Caco-2 (cell line): ENCODE results near the gene MIF4GD. TPM values are rescaled to one million over a fixed set of nuclear protein-coding genes. Genes with fewer than 3 reads are reported as not detected.

Source experiments
- BruUV-seq: library from RNA; stranded (reverse); fragments of 400-500 nt; replicated peaks from 2 replicates; lab custom pipeline; 2021; lab: Mats Ljungman, UMichigan
- CTCF ChIA-PET: fragments of 300-600 bp; sonication (Branson Sonifier 250); formaldehyde crosslinking; loops from one replicate; lab custom pipeline; 2022; ENCODE audit warnings: antibody characterized with exemption; lab: Charles Lee
- POLR2A ChIA-PET: fragments of 300-600 bp; sonication (Branson Sonifier 250); formaldehyde crosslinking; loops from one replicate; lab custom pipeline; 2022; ENCODE audit warnings: antibody characterized with exemption; lab: Charles Lee
- DNase-seq, 2 experiments: peaks; one replicate each; pipeline versions ENCODE4 v3.0.0 to v3.0.0-alpha.2; 2020 to 2022
- H3K27me3 ChIP-seq: replicated peaks from 2 replicates; pipeline ENCODE4 v1.6.0; 2011; ENCODE audit warnings: low read length; ENCODE audit not compliant: control insufficient read depth, insufficient read depth
- H3K36me3 ChIP-seq: 2 replicates; pipeline ENCODE4 v1.5.1; 2011; ENCODE audit warnings: low read length; ENCODE audit not compliant: control insufficient read depth, insufficient read depth
- H3K4me1 ChIP-seq: fragments of 250-450 bp; sonication (Bioruptor Pico); 2 replicates; pipeline ENCODE4 v1.5.1; 2020; ENCODE audit warnings: mild to moderate bottlenecking
- H3K4me3 ChIP-seq: 2 replicates; pipeline ENCODE4 v1.5.1; 2011; ENCODE audit warnings: low read depth, mild to moderate bottlenecking, control low read depth, low read length
- H3K9me3 ChIP-seq: fragments of 250-450 bp; sonication (Bioruptor Pico); 2 replicates; pipeline ENCODE4 v1.5.1; 2020; ENCODE audit warnings: mild to moderate bottlenecking, moderate library complexity
- H3K27ac Mint-ChIP-seq: one replicate; pipeline ENCODE4 v1.8.0; 2022; ENCODE audit warnings: mixed read lengths; ENCODE audit not compliant: unreplicated experiment
- H3K27me3 Mint-ChIP-seq: one replicate; pipeline ENCODE4 v1.8.0; 2022; ENCODE audit warnings: mixed read lengths; ENCODE audit not compliant: insufficient read depth, unreplicated experiment
- H3K36me3 Mint-ChIP-seq: one replicate; pipeline ENCODE4 v1.8.0; 2022; ENCODE audit warnings: mild to moderate bottlenecking, mixed read lengths; ENCODE audit not compliant: insufficient read depth, unreplicated experiment
- H3K4me1 Mint-ChIP-seq: one replicate; pipeline ENCODE4 v1.8.0; 2022; ENCODE audit warnings: low read depth, mixed read lengths; ENCODE audit not compliant: unreplicated experiment
- H3K4me3 Mint-ChIP-seq: one replicate; pipeline ENCODE4 v1.8.0; 2022; ENCODE audit warnings: mild to moderate bottlenecking, moderate library complexity, mixed read lengths; ENCODE audit not compliant: unreplicated experiment
- H3K9me3 Mint-ChIP-seq: one replicate; pipeline ENCODE4 v1.8.0; 2022; ENCODE audit warnings: mixed read lengths; ENCODE audit not compliant: unreplicated experiment
- intact Hi-C: fragments of 100-400 bp; cut with micrococcal nuclease; formaldehyde crosslinking; loops from one replicate; pipeline ENCODE4 v1.10.0; 2022; ENCODE audit not compliant: unreplicated experiment
- total RNA-seq: library from RNA; stranded (reverse); gene quantifications from 2 replicates; pipeline ENCODE4 v1.2.3, GENCODE V29; 2022
- TF ChIP-seq, protein P1 (sequence below), 2 experiments: fragments of 200-600 bp in 1 of 2; IDR thresholded peaks; 1 replicate in 1 of 2; 2 replicates in 1 of 2; pipeline versions ENCODE4 v1.5.1 to v1.8.0; 2011 to 2022; ENCODE audit warnings: antibody characterized with exemption in 1 of 2, control low read depth in 1 of 2, inconsistent platforms in 1 of 2, low read depth in 1 of 2, low read length in 1 of 2, mild to moderate bottlenecking in 1 of 2, moderate library complexity in 1 of 2; ENCODE audit not compliant: insufficient read depth in 1 of 2, severe bottlenecking in 1 of 2, unreplicated experiment in 1 of 2

MIF4GD gene
- total RNA-seq, 1 experiment from 2014 or later: 27.3 TPM

DNA sequence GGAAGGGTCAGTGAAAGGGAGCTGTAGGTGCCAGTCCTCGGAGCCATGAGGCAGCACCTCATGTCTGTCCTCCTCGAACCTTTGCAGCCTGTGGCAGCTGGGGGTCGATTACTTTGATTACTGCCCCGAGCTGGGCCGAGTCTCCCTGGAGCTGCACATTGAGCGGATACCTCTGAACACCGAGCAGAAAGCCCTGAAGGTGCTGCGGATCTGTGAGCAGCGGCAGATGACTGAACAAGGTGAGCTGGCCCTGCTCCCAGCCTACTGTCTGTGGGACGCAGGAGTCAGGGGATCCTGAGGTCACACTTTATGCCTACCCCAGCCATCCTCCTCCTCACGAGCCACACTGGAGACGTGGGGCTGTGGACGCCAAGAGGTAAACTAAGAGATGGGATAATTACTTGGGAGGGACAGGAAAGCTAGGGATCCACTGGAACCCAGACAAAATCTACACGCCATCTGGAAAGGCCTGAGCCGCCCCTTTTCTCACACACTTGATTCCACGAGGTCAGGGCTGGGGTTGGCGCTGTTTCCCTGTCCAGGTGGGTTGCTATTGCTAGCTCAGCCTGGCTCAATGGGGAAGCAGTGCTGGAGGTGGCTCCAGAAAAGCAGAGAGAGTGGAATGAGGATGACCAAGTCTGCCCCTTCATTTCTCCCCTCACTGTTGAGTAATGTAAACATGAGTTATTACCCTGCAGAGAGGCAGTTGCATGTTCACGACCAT is 39.1 kb downstream of the MIF4GD start:
- Histone ChIP-seq H3K27me3 (no peaks in the 10 kb centered on the region), H3K36me3 (peaks cover 5% of the 10 kb centered on the region), H3K9me3 (no peaks in the 10 kb centered on the region), H3K4me1 (no peaks in the 10 kb centered on the region), H3K4me3 (no peak overlapping the region)
- Mint-ChIP-seq H3K27ac (no peak overlapping the region), H3K4me3 (no peak overlapping the region), H3K9me3 (no peaks in the 10 kb centered on the region), H3K4me1 (no peaks in the 10 kb centered on the region), H3K36me3 (peaks cover 88% of the 10 kb centered on the region), H3K27me3 (no peaks in the 10 kb centered on the region)
- POLR2A ChIA-PET: no interaction called here
- CTCF ChIA-PET: no interaction called here
- TF ChIP-seq, protein P1, sequence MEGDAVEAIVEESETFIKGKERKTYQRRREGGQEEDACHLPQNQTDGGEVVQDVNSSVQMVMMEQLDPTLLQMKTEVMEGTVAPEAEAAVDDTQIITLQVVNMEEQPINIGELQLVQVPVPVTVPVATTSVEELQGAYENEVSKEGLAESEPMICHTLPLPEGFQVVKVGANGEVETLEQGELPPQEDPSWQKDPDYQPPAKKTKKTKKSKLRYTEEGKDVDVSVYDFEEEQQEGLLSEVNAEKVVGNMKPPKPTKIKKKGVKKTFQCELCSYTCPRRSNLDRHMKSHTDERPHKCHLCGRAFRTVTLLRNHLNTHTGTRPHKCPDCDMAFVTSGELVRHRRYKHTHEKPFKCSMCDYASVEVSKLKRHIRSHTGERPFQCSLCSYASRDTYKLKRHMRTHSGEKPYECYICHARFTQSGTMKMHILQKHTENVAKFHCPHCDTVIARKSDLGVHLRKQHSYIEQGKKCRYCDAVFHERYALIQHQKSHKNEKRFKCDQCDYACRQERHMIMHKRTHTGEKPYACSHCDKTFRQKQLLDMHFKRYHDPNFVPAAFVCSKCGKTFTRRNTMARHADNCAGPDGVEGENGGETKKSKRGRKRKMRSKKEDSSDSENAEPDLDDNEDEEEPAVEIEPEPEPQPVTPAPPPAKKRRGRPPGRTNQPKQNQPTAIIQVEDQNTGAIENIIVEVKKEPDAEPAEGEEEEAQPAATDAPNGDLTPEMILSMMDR (IDR thresholded peaks at IDR 0.05; ENCODE audit: insufficient read depth in 1 of 2, low read depth in 1 of 2, low read length in 1 of 2, severe bottlenecking in 1 of 2, unreplicated experiment in 1 of 2): no peak
- no TSS peak for BruUV-seq
- intact Hi-C loops: no loop called here
- DNase-seq: no peak

DNA sequence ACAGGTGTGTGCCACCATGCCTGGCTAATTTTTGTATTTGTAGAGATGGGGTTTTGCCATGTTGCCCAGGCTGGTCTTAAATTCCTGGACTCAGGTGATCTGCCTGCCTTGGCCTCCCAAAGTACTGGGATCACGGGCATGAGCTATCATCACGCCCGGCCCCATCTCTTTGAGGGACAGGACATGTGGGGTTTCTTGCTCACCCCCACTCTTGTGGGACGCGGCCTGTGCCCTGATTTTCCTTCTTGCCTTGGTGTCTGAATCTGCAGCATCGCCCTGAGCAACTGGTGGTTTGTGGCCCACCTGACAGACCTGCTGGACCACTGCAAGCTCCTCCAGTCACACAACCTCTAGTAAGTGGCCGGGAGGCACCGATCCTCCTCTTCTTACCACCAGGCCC is 40.0 kb downstream of the MIF4GD start:
- no peak overlapping the region for H3K4me3 Mint-ChIP-seq
- TF ChIP-seq, protein P1 (IDR thresholded peaks at IDR 0.05; ENCODE audit: insufficient read depth in 1 of 2, low read depth in 1 of 2, low read length in 1 of 2, severe bottlenecking in 1 of 2, unreplicated experiment in 1 of 2): no peak
- peaks cover 80% of the 10 kb centered on the region for H3K36me3 Mint-ChIP-seq
- no TSS peak for BruUV-seq
- H3K4me3 ChIP-seq: no peak overlapping the region
- H3K27me3 Mint-ChIP-seq: no peaks in the 10 kb centered on the region
- no peaks in the 10 kb centered on the region for H3K9me3 ChIP-seq
- POLR2A ChIA-PET: no interaction called here
- H3K27me3 ChIP-seq: no peaks in the 10 kb centered on the region
- CTCF ChIA-PET: no interaction called here
- no peak overlapping the region for H3K27ac Mint-ChIP-seq
- DNase-seq: no peak
- no peaks in the 10 kb centered on the region for H3K9me3 Mint-ChIP-seq
- H3K4me1 Mint-ChIP-seq: no peaks in the 10 kb centered on the region
- H3K36me3 ChIP-seq: peaks cover 5% of the 10 kb centered on the region
- intact Hi-C loops: no loop called here
- H3K4me1 ChIP-seq: no peaks in the 10 kb centered on the region

DNA sequence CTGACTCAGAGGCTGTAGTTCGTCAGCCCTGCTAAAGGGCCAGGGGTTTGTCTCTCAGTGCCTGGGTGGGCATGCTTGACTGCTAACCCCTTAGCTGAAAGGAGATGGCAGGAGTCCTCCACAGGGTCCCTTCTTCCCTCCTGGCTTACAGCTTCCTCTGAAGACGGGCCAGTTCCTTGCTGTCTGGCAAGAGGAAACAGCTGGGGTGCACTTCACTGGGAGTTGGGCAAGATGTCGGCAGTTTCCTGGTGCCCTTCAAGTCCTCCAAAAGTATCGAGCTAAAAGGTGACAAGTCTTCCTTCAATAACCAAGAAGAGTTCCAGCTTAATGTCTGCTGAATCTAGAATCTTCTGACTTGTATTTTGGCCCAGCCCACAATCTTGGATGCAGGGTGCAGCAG is 42.2 kb downstream of the MIF4GD start:
- BruUV-seq: no TSS peak
- H3K9me3 Mint-ChIP-seq: no peaks in the 10 kb centered on the region
- H3K4me3 Mint-ChIP-seq: no peak overlapping the region
- Histone ChIP-seq H3K4me3 (no peak overlapping the region), H3K27me3 (no peaks in the 10 kb centered on the region), H3K36me3 (peaks cover 5% of the 10 kb centered on the region), H3K9me3 (no peaks in the 10 kb centered on the region), H3K4me1 (no peaks in the 10 kb centered on the region)
- no peak overlapping the region for H3K27ac Mint-ChIP-seq
- H3K4me1 Mint-ChIP-seq: no peaks in the 10 kb centered on the region
- intact Hi-C loops: no loop called here
- no peak for DNase-seq
- ChIA-PET POLR2A (interaction anchor here (0.6 kb wide), 1 partner anchor 32 kb away, joined by 3 read pairs; the partner anchor contains the start of gene GGA3), CTCF (interaction anchor here (0.5 to 1.3 kb wide), 2 partner anchors 17 to 115 kb away, joined by 4 to 5 read pairs; no protein-coding TSS in a partner anchor)
- TF ChIP-seq, protein P1 (IDR thresholded peaks at IDR 0.05; ENCODE audit: insufficient read depth in 1 of 2, low read depth in 1 of 2, low read length in 1 of 2, severe bottlenecking in 1 of 2, unreplicated experiment in 1 of 2): no peak
- H3K36me3 Mint-ChIP-seq: peaks cover 79% of the 10 kb centered on the region
- H3K27me3 Mint-ChIP-seq: no peaks in the 10 kb centered on the region
